ENCODE results near the gene OOSP1. TPM values are rescaled to one million over a fixed set of nuclear protein-coding genes. Genes with fewer than 3 reads are reported as not detected.

OOSP1 gene
- total RNA-seq (not detected), polyA plus RNA-seq (not detected)

GRCh38 chr11:59938132-59938531, at the start of gene OOSP1:
Gene OOSP1 (plus strand): TSS chr11:59938432. CDS start chr11:59938455, 23 bp downstream.
- H3K27me3 ChIP-seq: no peaks in the 10 kb centered on the region
- no peak for TF ChIP-seq CTCF (IDR thresholded peaks at IDR 0.05)
- no peaks in the 10 kb centered on the region for H3K4me1 ChIP-seq
- FAIRE-seq (no peak), ATAC-seq (no peak), DNase-seq (no peak)
- no peak within 1 kb of the TSS for H3K4me3 ChIP-seq
- no peaks in the 10 kb centered on the region for H3K9me3 ChIP-seq
- H3K36me3 ChIP-seq: no peaks in the 10 kb centered on the region
- WGBS, 2 donors: 31 to 36% methylated on average over 2 of the region's 2 CpGs
- H3K27ac ChIP-seq: no peak within 1 kb of the TSS
- intact Hi-C loops (cut with DNase I): no loop called here

- TF ChIP-seq CTCF (IDR thresholded peaks at IDR 0.05): no peak
- WGBS, 2 donors: 62 to 79% methylated on average over 4 of the region's 4 CpGs
- Histone ChIP-seq H3K9me3 (no peaks in the 10 kb centered on the region), H3K27ac (no peak overlapping the region), H3K4me1 (no peaks in the 10 kb centered on the region), H3K4me3 (no peak overlapping the region), H3K36me3 (no peaks in the 10 kb centered on the region), H3K27me3 (no peaks in the 10 kb centered on the region)
- FAIRE-seq: no peak
- intact Hi-C loops (cut with DNase I): no loop called here
- ATAC-seq: no peak
- DNase-seq: no peak
Observed at GRCh38 chr11:59891781-59892181, 46.5 kb upstream of the OOSP1 start.

GRCh38 chr11:59894616-59895015, 43.6 kb upstream of the OOSP1 start:
- 93 to 94% methylated on average over 1 of the region's 1 CpG for WGBS, 2 donors
- Histone ChIP-seq H3K9me3 (no peaks in the 10 kb centered on the region), H3K36me3 (no peaks in the 10 kb centered on the region), H3K27me3 (no peaks in the 10 kb centered on the region), H3K27ac (no peak overlapping the region), H3K4me1 (no peaks in the 10 kb centered on the region), H3K4me3 (no peak overlapping the region)
- no peak for TF ChIP-seq CTCF (IDR thresholded peaks at IDR 0.05)
- FAIRE-seq (no peak), ATAC-seq (no peak), DNase-seq (no peak)
- intact Hi-C loops (cut with DNase I): no loop called here

- FAIRE-seq: no peak
- DNase-seq: no peak
- Histone ChIP-seq H3K36me3 (no peaks in the 10 kb centered on the region), H3K27ac (no peak overlapping the region), H3K9me3 (no peaks in the 10 kb centered on the region), H3K27me3 (no peaks in the 10 kb centered on the region), H3K4me3 (no peak overlapping the region), H3K4me1 (no peaks in the 10 kb centered on the region)
- no peak for ATAC-seq
- 95 to 96% methylated on average over 31 of the region's 31 CpGs for WGBS, 2 donors
- intact Hi-C loops (cut with DNase I): no loop called here
- TF ChIP-seq CTCF (IDR thresholded peaks at IDR 0.05): no peak
Observed at GRCh38 chr11:59898046-59898445, 40.2 kb upstream of the OOSP1 start.

GRCh38 chr11:59898650-59899049, 39.6 kb upstream of the OOSP1 start:
- 81 to 82% methylated on average over 7 of the region's 7 CpGs for WGBS, 2 donors

More at GRCh38 chr11:59898650-59899049, 39.6 kb upstream of the OOSP1 start:
- Histone ChIP-seq H3K27me3 (no peaks in the 10 kb centered on the region), H3K36me3 (no peaks in the 10 kb centered on the region), H3K4me3 (no peak overlapping the region), H3K27ac (no peak overlapping the region), H3K9me3 (no peaks in the 10 kb centered on the region), H3K4me1 (no peaks in the 10 kb centered on the region)
- no peak for DNase-seq
- FAIRE-seq: no peak
- ATAC-seq: no peak
- intact Hi-C loops (cut with DNase I): no loop called here
- TF ChIP-seq CTCF (IDR thresholded peaks at IDR 0.05): no peak
